AG20443 (cell line): ENCODE data around the gene TMEM204.
"Not testable (repeated sequence)": the region's sequence is repeated elsewhere in the genome, so short reads cannot be mapped to it uniquely, and the experiment has no call there.

Experiments
- DNase-seq: peaks from one replicate; pipeline ENCODE4 v3.0.0; 2012; ENCODE audit warnings: low spot score, mixed read lengths

The TMEM204 gene

DNA sequence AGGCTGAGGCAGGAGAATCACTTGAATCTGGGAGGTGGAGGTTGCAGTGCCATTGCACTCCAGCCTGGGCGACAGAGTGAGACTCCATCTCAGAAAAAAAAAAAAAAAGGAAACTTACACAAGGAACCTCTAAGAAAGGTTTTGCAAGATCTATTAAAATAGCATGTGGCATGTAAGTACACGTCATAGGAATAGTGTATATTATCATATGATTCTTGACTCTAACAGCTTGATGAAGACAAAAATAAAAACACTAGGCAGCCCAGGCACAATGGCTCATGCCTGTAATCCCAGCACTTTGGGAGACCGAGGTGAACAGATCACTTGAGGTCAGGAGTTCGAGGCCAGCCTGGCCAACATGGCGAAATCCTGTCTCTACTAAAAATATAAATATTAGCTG lies 62.0 kb downstream of the TMEM204 start:
- DNase-seq, result not testable (repeated sequence)

DNA sequence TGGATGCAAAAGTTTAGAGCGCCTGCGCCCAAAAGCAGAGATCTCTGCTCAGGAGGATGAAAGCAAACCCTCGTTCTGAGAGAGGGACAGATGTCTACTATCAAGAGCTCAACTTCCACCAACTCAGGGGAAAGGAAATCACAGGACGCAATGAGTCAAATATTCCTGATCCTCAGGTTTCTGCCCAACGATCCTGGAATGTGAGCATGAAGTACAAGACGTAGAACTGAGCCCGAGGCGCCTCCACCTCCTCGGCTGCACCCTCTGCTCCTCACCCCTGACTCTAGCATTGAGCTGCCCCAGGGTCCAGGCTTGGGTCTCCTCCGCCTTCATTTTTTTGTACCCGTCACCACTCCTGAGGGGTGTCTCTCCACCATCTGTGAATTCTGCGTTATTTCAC lies 63.0 kb downstream of the TMEM204 start:
- no peak for DNase-seq

DNA sequence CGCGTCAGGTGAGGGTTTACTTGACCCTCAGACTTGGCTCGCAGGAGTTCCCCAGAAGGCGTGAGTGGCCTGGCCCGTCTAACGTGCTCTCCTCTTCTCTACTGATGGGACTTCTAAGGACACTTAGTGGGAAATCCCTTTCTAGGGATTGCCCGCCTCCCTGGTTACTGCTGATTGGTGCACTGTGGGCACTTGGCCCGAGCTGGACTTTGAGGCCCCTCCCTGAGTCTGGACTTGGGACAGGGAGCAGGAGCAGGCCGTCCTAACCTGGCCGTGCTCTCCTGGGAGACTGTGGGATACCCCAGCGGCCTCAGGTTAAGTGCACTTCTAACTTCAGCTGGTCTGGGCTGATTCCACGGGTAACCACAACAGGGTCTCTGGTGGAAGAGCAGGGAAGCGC lies 63.7 kb downstream of the TMEM204 start:
- no peak for DNase-seq

DNA sequence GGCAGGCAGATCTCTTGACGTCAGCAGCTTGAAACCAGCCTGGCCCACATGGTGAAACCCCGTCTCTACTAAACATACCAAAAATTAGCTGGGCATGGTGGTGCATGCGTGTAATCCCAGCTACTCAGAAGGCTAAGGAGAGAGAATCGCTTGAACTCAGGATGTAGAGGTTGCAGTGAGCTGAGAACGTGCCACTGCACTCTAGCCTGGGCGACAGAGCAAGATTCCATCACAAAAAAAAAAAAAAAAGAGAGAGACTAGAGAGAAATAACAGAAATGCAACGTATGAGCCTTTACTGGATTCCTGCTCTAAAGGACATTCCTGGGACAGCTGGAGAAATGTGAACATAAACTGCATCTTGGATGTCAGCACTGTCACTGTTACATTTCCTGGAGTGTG lies 67.6 kb downstream of the TMEM204 start:
- no peak for DNase-seq

DNA sequence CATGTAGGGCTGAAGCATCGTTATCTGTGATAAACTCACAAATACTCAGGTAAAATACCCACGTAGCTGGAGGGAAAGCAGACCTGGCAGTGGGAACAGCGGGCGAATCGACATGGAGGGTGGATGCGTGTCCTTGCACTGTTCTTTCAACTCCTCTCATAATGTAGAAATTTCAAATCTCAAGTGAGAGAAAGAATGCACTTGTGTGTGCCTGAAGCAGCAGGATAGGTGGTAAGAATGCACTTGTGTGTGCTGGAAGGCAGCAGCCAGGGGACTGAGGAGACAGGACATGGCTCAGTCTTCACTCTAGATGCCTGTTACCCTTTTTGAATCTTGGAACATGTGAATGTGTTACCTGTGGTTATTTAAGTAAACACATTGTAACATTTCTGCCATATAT lies 68.0 kb downstream of the TMEM204 start:
- DNase-seq, result no peak

DNA sequence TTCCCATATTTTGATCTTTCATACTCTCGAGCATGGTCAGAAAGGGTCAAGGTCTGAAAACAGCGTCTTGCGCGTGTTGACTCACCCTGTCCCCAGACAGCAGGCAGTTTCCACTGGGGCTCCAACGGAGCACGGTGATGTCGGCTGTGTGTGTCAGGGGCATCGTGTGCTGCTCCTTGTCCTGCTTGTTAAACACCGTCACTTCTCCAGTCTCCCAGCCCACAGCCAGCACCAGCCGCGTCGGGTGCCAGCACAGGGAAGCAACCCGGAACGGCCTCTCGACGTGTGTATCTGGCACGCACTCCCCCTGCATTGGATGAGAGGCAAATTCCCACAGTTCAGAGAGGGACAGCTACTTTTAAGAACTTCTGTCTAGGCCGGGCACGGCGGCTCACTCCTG lies 68.8 kb downstream of the TMEM204 start:
- DNase-seq, result no peak
